Measurements from ENCODE around the gene UBL7. TPM values are rescaled to one million over a fixed set of nuclear protein-coding genes. Genes with fewer than 3 reads are reported as not detected.
"Not testable (repeated sequence)": the region's sequence is repeated elsewhere in the genome, so short reads cannot be mapped to it uniquely, and the experiment has no call there.

UBL7 gene
- total RNA-seq, 1 experiment from 2014 or later = 71.9 TPM

DNA sequence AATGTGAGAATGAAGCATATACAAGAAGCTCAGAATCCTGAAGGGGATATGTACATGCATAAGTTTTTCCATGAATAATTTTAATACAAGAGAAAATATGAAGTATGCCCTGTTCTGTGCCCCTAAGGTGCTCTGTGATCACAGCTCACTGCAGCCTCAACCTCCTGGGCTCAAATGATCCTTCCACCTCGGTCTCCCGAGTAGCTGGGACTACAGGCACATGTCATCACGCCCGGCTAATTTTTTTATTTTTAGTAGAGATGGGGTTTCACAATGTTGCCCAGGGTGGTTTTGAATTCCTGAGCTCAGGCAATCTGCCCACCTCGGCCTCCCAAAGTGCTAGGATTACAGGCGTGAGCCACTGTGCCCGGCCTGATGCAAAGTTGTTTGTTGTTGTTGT is 10.7 kb upstream of the UBL7 start:
- H3K4me3 ChIP-seq; DNase-seq; H3K27ac ChIP-seq; H3K27me3 ChIP-seq; H3K9me3 ChIP-seq (replicated peaks): not testable (repeated sequence)
- H3K4me1 ChIP-seq = peaks cover 24% of the 10 kb centered on the region
- peaks cover 47% of the 10 kb centered on the region for H3K36me3 ChIP-seq

DNA sequence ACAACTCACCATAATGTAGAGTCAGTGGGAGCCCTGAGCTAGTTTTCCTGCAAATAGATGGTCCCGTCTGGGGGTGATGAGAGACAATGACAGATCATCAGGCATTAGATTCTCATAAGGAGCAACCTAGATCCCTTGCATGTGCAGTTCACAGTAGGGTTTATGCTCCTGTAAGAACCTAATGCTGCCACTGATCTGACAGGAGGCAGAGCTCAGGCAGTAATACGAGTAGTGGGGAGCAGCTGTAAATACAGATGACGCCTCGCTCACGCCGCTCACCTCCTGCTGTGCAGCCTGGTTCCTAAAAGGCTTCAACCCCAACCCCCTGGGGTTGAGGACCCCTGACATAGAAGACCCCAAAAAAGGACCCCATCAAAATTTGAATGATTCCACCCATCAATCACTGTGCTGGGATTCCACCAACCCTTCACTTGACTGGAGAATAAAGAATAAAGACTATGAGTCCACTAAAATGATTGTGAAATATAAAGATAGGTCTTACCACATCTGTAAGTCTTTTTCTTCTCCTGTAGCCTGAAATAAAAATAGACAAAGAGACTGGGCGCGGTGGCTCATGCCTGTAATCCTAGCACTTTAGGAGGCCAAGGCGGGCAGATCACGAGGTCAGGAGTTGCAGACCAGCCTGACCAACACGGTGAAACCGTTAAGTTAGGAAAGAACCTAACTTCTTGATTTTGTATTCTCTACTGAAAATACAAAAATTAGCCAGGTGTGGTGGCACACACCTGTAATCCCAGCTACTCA is 9.9 kb upstream of the UBL7 start:
- Histone ChIP-seq H3K4me1 (peaks cover 24% of the 10 kb centered on the region), H3K27ac (no peak overlapping the region), H3K36me3 (peaks cover 55% of the 10 kb centered on the region), H3K4me3 (no peak overlapping the region), H3K9me3 (replicated peaks) (peaks cover 6% of the 10 kb centered on the region; the same call in 1 of the 2 replicates), H3K27me3 (no peaks in the 10 kb centered on the region)
- peak; percentile 24 to 50 for DNase-seq

- Histone ChIP-seq H3K4me3 (no peak overlapping the region), H3K4me1 (peaks cover 27% of the 10 kb centered on the region), H3K27me3 (no peaks in the 10 kb centered on the region), H3K9me3 (replicated peaks) (peaks cover 18% of the 10 kb centered on the region), H3K27ac (peak overlapping the region; percentile 99), H3K36me3 (peaks cover 56% of the 10 kb centered on the region)
- peak; percentile 88 to 98 for DNase-seq
These were observed 7.5 kb upstream of the UBL7 start for GRCh38 chr15:74468341-74469032.

- H3K4me3 ChIP-seq = no peak overlapping the region
- H3K4me1 ChIP-seq = peaks cover 29% of the 10 kb centered on the region
- H3K9me3 ChIP-seq (replicated peaks) = peaks cover 19% of the 10 kb centered on the region
- H3K27ac ChIP-seq = peak overlapping the region; percentile 99; the same call in 1 of the 2 replicates
- H3K36me3 ChIP-seq = peaks cover 46% of the 10 kb centered on the region
- DNase-seq = no peak
- H3K27me3 ChIP-seq = no peaks in the 10 kb centered on the region
These were observed 5.6 kb upstream of the UBL7 start for GRCh38 chr15:74466570-74466969.

GRCh38 chr15:74464897-74465296 is 3.9 kb upstream of the UBL7 start:
- Histone ChIP-seq H3K9me3 (replicated peaks) (peaks cover 13% of the 10 kb centered on the region), H3K4me3 (no peak overlapping the region), H3K4me1 (peaks cover 33% of the 10 kb centered on the region), H3K27me3 (no peaks in the 10 kb centered on the region), H3K36me3 (peaks cover 35% of the 10 kb centered on the region), H3K27ac (no peak overlapping the region)
- no peak for DNase-seq

- H3K9me3 ChIP-seq (replicated peaks) = peaks cover 13% of the 10 kb centered on the region
- H3K4me3 ChIP-seq = no peak overlapping the region
- H3K4me1 ChIP-seq = peaks cover 28% of the 10 kb centered on the region
- H3K27ac ChIP-seq = no peak overlapping the region
- H3K36me3 ChIP-seq = peaks cover 30% of the 10 kb centered on the region
- no peak for DNase-seq
- H3K27me3 ChIP-seq = no peaks in the 10 kb centered on the region
These were observed 3.3 kb upstream of the UBL7 start for GRCh38 chr15:74464216-74464615.

DNA sequence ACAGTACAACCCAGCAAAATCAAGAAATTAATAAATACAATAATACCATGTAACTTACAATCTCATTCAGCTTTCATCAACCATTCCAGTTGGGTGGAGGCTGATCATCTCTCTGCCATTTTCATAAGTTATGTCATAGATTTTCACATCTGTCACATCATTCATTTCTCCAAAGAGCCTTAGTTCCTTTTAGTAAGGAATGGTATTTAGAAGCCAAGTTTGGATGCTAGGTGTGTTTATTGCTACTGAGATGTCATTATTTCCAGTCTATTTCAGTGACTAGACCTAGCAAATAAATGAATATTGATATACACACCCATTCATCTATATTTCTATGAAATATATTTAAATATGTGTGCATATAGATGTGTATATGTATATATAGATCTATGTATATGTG is 2.7 kb upstream of the UBL7 start:
- peak in 1 of 2 experiments; percentile 28 for DNase-seq
- H3K9me3 ChIP-seq (replicated peaks) = peaks cover 13% of the 10 kb centered on the region
- H3K4me3 ChIP-seq = peak overlapping the region; percentile 77
- H3K36me3 ChIP-seq = peaks cover 30% of the 10 kb centered on the region
- peaks cover 23% of the 10 kb centered on the region for H3K4me1 ChIP-seq
- peak overlapping the region; percentile 99 for H3K27ac ChIP-seq
- H3K27me3 ChIP-seq = no peaks in the 10 kb centered on the region

- Histone ChIP-seq H3K4me1 (peaks cover 12% of the 10 kb centered on the region; the same call in 1 of the 2 replicates), H3K27ac (peak overlapping the region; percentile 99), H3K9me3 (replicated peaks) (peaks cover 13% of the 10 kb centered on the region), H3K36me3 (peaks cover 25% of the 10 kb centered on the region), H3K27me3 (no peaks in the 10 kb centered on the region), H3K4me3 (peak overlapping the region; percentile 77)
- DNase-seq = peak; percentile 71 to 81
These were observed 1.0 kb upstream of the UBL7 start for GRCh38 chr15:74461847-74462511.

- Histone ChIP-seq H3K36me3 (peaks cover 12% of the 10 kb centered on the region), H3K27me3 (no peaks in the 10 kb centered on the region), H3K27ac (peak overlapping the region; percentile 99), H3K9me3 (replicated peaks) (peaks cover 13% of the 10 kb centered on the region), H3K4me3 (peak overlapping the region; percentile 77), H3K4me1 (peaks cover 9% of the 10 kb centered on the region; the same call in 1 of the 2 replicates)
- DNase-seq = no peak
These were observed 662 bp downstream of the UBL7 start for GRCh38 chr15:74460298-74460697.

- H3K4me3 ChIP-seq, H3K27ac ChIP-seq, DNase-seq, H3K27me3 ChIP-seq: not testable (repeated sequence)
- Histone ChIP-seq H3K36me3 (peaks cover 11% of the 10 kb centered on the region), H3K9me3 (replicated peaks) (peaks cover 13% of the 10 kb centered on the region), H3K4me1 (peaks cover 13% of the 10 kb centered on the region; the same call in 1 of the 2 replicates)
These were observed 1.2 kb downstream of the UBL7 start for GRCh38 chr15:74459798-74460197.

- Histone ChIP-seq H3K36me3 (peaks cover 6% of the 10 kb centered on the region), H3K4me1 (peaks cover 16% of the 10 kb centered on the region; the same call in 1 of the 2 replicates), H3K4me3 (no peak overlapping the region), H3K27me3 (no peaks in the 10 kb centered on the region), H3K27ac (no peak overlapping the region), H3K9me3 (replicated peaks) (peaks cover 1% of the 10 kb centered on the region; the same call in 1 of the 2 replicates)
- no peak for DNase-seq
These were observed 2.5 kb downstream of the UBL7 start for GRCh38 chr15:74458473-74458872.

DNA sequence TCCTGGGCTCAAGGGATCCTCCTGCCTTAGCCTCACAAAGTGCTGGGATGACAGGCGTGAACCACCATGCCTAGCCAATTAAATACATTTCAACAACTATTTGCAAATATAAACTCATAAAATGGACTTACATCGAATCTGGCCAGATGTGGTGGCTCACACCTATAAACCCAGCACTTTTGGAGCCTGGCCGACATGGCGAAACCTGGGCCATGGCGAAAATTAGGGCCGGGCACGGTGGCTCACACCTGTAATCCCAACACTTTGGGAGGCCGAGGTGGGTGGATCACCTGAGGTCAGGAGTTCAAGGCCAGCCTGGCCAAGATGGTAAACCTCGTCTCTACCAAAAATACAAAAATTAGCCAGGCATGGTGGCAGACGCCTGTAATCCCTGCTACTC is 3.9 kb downstream of the UBL7 start:
- not testable (repeated sequence) for H3K27me3 ChIP-seq, H3K36me3 ChIP-seq, DNase-seq

DNA sequence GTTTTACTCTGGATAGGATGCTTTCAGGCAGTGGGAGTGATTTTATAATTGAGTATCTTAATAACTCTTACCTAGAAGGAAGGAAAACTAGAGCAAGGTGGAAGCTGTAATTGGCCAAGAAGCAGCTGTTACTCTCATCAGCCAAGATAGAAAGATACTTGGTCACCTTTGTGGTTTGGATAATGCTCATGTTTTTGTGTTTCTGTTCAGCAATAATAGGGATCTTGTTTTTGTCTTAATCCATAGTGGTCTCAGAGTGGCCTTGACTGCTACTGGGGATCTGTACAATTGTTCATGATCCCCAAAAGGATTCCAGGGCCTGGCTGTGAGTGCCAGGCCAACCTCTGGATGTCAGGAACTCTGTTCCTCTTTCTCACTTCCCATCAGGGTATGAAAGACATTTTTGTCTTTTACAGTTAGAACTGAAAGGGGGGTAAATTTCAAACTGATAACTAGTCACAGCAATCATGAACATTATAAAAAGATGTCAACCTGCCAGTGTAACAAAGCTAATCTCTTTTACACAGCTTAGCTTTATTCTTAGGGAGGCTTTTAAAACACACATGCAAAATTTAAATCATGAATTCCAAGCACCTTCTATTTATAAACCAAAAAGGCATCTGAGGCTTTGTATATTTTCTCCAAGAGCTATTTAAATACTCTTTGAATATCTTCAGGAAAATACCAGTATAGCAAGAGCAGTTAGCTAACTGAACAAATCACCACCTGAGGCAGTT is 6.0 kb downstream of the UBL7 start:
- Histone ChIP-seq H3K4me1 (peaks cover 9% of the 10 kb centered on the region; the same call in 1 of the 2 replicates), H3K27ac (no peak overlapping the region), H3K4me3 (no peak overlapping the region), H3K36me3 (peaks cover 6% of the 10 kb centered on the region), H3K9me3 (replicated peaks) (no peaks in the 10 kb centered on the region), H3K27me3 (no peaks in the 10 kb centered on the region)
- DNase-seq = no peak

More for the DNA sequence above, 3.9 kb downstream of the UBL7 start:
- H3K9me3 ChIP-seq (replicated peaks); H3K4me3 ChIP-seq; H3K27ac ChIP-seq: not testable (repeated sequence)
- peaks cover 13% of the 10 kb centered on the region; the same call in 1 of the 2 replicates for H3K4me1 ChIP-seq
